K562 (cell line): Measurements from ENCODE around the gene DUSP19. TPM values are rescaled to one million over a fixed set of nuclear protein-coding genes. Genes with fewer than 3 reads are reported as not detected.

Experiments
- BACH1 ChIP-seq: fragments of 200-800 bp; sonication (Bioruptor generic); IDR thresholded peaks from 2 replicates; pipeline ENCODE4 v1.6.1; 2016; ENCODE audit warnings: missing genetic modification characterization, missing compliant biosample characterization
- C11orf30 ChIP-seq: fragments of 450-650 bp; IDR thresholded peaks from 2 replicates; pipeline ENCODE4 v1.6.1; 2016; ENCODE audit warnings: low read depth, mild to moderate bottlenecking
- CBX1 ChIP-seq: sonication (generic); IDR thresholded peaks from 2 replicates; pipeline ENCODE4 v1.6.1; 2016; ENCODE audit warnings: antibody characterized with exemption, low read depth, mild to moderate bottlenecking
- CTCF ChIP-seq, 3 experiments: IDR thresholded peaks in 2 of 3; conservative IDR thresholded peaks in 1 of 3; 2 replicates each; pipeline ENCODE4 v1.5.1; 2011 to 2012; ENCODE audit warnings: low read length in 3 of 3, mild to moderate bottlenecking in 3 of 3, control low read depth in 2 of 3, improper control_type of control experiment in 1 of 3, inconsistent platforms in 1 of 3, low read depth in 1 of 3, mixed read lengths in 1 of 3, moderate library complexity in 1 of 3; ENCODE audit not compliant: insufficient read depth in 2 of 3
- GATAD2B ChIP-seq: fragments of 450-650 bp; IDR thresholded peaks from 2 replicates; pipeline ENCODE4 v1.6.1; 2017; ENCODE audit warnings: mild to moderate bottlenecking, borderline replicate concordance
- JUN ChIP-seq, 2 experiments: sonication (generic) in 1 of 2; formaldehyde crosslinking in 1 of 2; IDR thresholded peaks; 2 replicates each; pipeline versions ENCODE4 v1.6.1 to v1.8.0; 2012 to 2022; ENCODE audit warnings: borderline replicate concordance in 2 of 2, mild to moderate bottlenecking in 2 of 2, improper control_type of control experiment in 1 of 2, low read depth in 1 of 2, low read length in 1 of 2, missing genetic modification reagents in 1 of 2
- KHSRP ChIP-seq: fragments of 450-650 bp; IDR thresholded peaks from 2 replicates; pipeline ENCODE4 v1.6.1; 2017
- MCM5 ChIP-seq: fragments of 450-650 bp; IDR thresholded peaks from 2 replicates; pipeline ENCODE4 v1.6.1; 2016; ENCODE audit warnings: low read depth
- MEF2D ChIP-seq: conservative IDR thresholded peaks from 2 replicates; pipeline ENCODE4 v1.6.1; 2016; ENCODE audit warnings: low read depth, missing genetic modification characterization, missing compliant biosample characterization
- NCOA4 ChIP-seq: fragments of 450-650 bp; IDR thresholded peaks from 2 replicates; pipeline ENCODE4 v1.6.1; 2018; ENCODE audit warnings: mild to moderate bottlenecking; ENCODE audit not compliant: partially characterized antibody
- NR2C2 ChIP-seq, 2 experiments: fragments of 200-800 bp in 1 of 2; sonication (Bioruptor generic) in 1 of 2; sonication (generic) in 1 of 2; formaldehyde crosslinking in 1 of 2; IDR thresholded peaks; 2 replicates each; pipeline versions ENCODE4 v1.6.1 to v1.8.0; 2016 to 2022; ENCODE audit warnings: mild to moderate bottlenecking in 1 of 2, missing compliant biosample characterization in 1 of 2, missing genetic modification characterization in 1 of 2, missing genetic modification reagents in 1 of 2
- PTRF ChIP-seq: fragments of 450-650 bp; IDR thresholded peaks from 2 replicates; pipeline ENCODE4 v1.6.1; 2016; ENCODE audit warnings: mild to moderate bottlenecking, missing genetic modification characterization, missing compliant biosample characterization
- ZNF23 ChIP-seq: fragments of 250-450 bp; sonication (Bioruptor Pico); IDR thresholded peaks from 2 replicates; pipeline ENCODE4 v1.4.0; 2020; ENCODE audit warnings: mild to moderate bottlenecking
- ZNF239 ChIP-seq: fragments of 250-450 bp; sonication (Bioruptor Pico); IDR thresholded peaks from 2 replicates; pipeline ENCODE4 v1.4.0; 2020; ENCODE audit warnings: mild to moderate bottlenecking
- ZNF277 ChIP-seq: fragments of 250-450 bp; sonication (Bioruptor Pico); IDR thresholded peaks from 2 replicates; pipeline ENCODE4 v1.8.0; 2022; ENCODE audit warnings: inconsistent platforms, mild to moderate bottlenecking, moderate library complexity, borderline replicate concordance
- ZNF3 ChIP-seq: fragments of 250-450 bp; sonication (Bioruptor Pico); IDR thresholded peaks from 2 replicates; pipeline ENCODE4 v1.5.0; 2021; ENCODE audit warnings: mild to moderate bottlenecking, moderate library complexity
- ZNF408 ChIP-seq: fragments of 250-450 bp; sonication (Bioruptor Pico); IDR thresholded peaks from 2 replicates; pipeline ENCODE4 v1.4.0; 2020; ENCODE audit warnings: low read depth, mild to moderate bottlenecking, moderate library complexity
- polyA plus RNA-seq, 8 experiments: library from polyadenylated mRNA; depleted of rRNA in 4 of 8; stranded (reverse) in 5 of 8; unstranded in 3 of 8; fragments of >200 nt; fragmentation: Nextera tagmentation in 2 of 8; fragmentation: Illumina TruSeq in 1 of 8; extraction: Ambion mirVana in 2 of 8; extraction: Trizol in 1 of 8; gene quantifications; 2 replicates each; pipeline versions ENCODE4 v1.2.1 to v1.2.3, GENCODE V29; 2011 to 2014; ENCODE audit warnings: inconsistent platforms in 1 of 8, missing spikeins in 1 of 8
- total RNA-seq, 7 experiments: library from RNA; depleted of rRNA in 6 of 7; stranded (reverse); fragments of >200 nt in 6 of 7; fragmentation: Illumina TruSeq in 2 of 7; extraction: Trizol in 2 of 7; gene quantifications; 2 replicates each; pipeline versions ENCODE4 v1.2.1 to v1.2.3, GENCODE V29; 2011 to 2021; ENCODE audit warnings: low replicate concordance in 1 of 7
- TF ChIP-seq, protein P1 (sequence below), 2 experiments: fragments of 250-450 bp in 1 of 2; fragments of 450-650 bp in 1 of 2; sonication (Bioruptor Pico) in 1 of 2; IDR thresholded peaks; 2 replicates each; pipeline versions ENCODE4 v1.6.1 to v1.8.0; 2016 to 2021; ENCODE audit warnings: mild to moderate bottlenecking in 2 of 2, moderate library complexity in 2 of 2, missing compliant biosample characterization in 1 of 2, missing genetic modification characterization in 1 of 2
- TF ChIP-seq, protein P2 (sequence below): IDR thresholded peaks from 2 replicates; pipeline ENCODE4 v1.6.1; 2012; ENCODE audit warnings: low read depth, low read length, improper control_type of control experiment, borderline replicate concordance

Gene DUSP19
- total and polyA plus RNA-seq, 9 of the 15 experiments (the other 6 are each of a cell fraction or from before 2014, with no cell fraction given) = 1.6 to 6.3 (median 3.1) TPM

- TF ChIP-seq NR2C2 (CRISPR knock-in tag; IDR thresholded peaks at IDR 0.05) (no peak; the same call in 1 of the 2 replicates), NR2C2 (tag; IDR thresholded peaks at IDR 0.05) (no peak), JUN (IDR thresholded peaks at IDR 0.05; ENCODE audit: borderline replicate concordance, low read depth, low read length) (no peak), JUN (CRISPR knock-in tag; IDR thresholded peaks at IDR 0.05; ENCODE audit: borderline replicate concordance) (no peak), MEF2D (no peak), ZNF23 (CRISPR knock-in tag) (no peak), C11orf30 (no peak), ZNF239 (CRISPR knock-in tag) (no peak), MCM5 (no peak), ZNF3 (CRISPR knock-in tag) (no peak), BACH1 (tag) (no peak), ZNF408 (CRISPR knock-in tag) (no peak), PTRF (tag) (no peak), CTCF (IDR thresholded peaks at IDR 0.05 in 2 of 3, conservative IDR thresholded peaks at IDR 0.05 in 1 of 3; ENCODE audit: insufficient read depth in 2 of 3, low read depth in 1 of 3, low read length in 3 of 3) (no peak), KHSRP (no peak), ZNF277 (CRISPR knock-in tag) (no peak), CBX1 (no peak), NCOA4 (no peak), GATAD2B (peak; percentile 13; the same call in 1 of the 2 replicates)
- TF ChIP-seq, protein P1, sequence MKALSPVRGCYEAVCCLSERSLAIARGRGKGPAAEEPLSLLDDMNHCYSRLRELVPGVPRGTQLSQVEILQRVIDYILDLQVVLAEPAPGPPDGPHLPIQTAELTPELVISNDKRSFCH (CRISPR knock-in tag; IDR thresholded peaks at IDR 0.05) = no peak
- TF ChIP-seq, protein P1 (tag; IDR thresholded peaks at IDR 0.05) = peak; percentile 43; the same call in 1 of the 2 replicates
- TF ChIP-seq, protein P2, sequence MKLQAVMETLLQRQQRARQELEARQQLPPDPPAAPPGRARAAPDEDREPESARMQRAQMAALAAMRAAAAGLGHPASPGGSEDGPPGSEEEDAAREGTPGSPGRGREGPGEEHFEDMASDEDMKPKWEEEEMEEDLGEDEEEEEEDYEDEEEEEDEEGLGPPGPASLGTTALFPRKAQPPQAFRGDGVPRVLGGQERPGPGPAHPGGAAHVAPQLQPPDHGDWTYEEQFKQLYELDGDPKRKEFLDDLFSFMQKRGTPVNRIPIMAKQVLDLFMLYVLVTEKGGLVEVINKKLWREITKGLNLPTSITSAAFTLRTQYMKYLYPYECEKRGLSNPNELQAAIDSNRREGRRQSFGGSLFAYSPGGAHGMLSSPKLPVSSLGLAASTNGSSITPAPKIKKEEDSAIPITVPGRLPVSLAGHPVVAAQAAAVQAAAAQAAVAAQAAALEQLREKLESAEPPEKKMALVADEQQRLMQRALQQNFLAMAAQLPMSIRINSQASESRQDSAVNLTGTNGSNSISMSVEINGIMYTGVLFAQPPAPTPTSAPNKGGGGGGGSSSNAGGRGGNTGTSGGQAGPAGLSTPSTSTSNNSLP = no peak
These were observed 40.8 kb upstream of the DUSP19 start (continued) for GRCh38 chr2:183037553-183038340.
